MCF 10A (cell line): ENCODE measurements around the gene ATG5. TPM values are rescaled to one million over a fixed set of nuclear protein-coding genes. Genes with fewer than 3 reads are reported as not detected.

Experiments used
- BruUV-seq: library from RNA; stranded (reverse); fragments of 400-500 nt; replicated peaks from 2 replicates; lab custom pipeline; 2021; lab: Mats Ljungman, UMichigan
- CTCF ChIA-PET: fragments of 300-600 bp; sonication (Branson Sonifier 250); formaldehyde crosslinking; extraction: SDS; loops from one replicate; lab custom pipeline; 2021; ENCODE audit warnings: antibody characterized with exemption, inconsistent platforms; lab: Yijun Ruan, JAX
- POLR2A ChIA-PET: fragments of 300-600, 350-650 bp; sonication (Branson Sonifier 250); formaldehyde crosslinking; extraction: SDS; loops from one replicate; lab custom pipeline; 2020; ENCODE audit warnings: antibody characterized with exemption, inconsistent platforms; lab: Yijun Ruan, JAX
- DNase-seq: peaks from one replicate; pipeline ENCODE4 v3.0.0-alpha.2; 2018; ENCODE audit not compliant: unreplicated experiment
- H3K27ac Mint-ChIP-seq: one replicate; pipeline ENCODE4 v1.8.0; 2022; ENCODE audit warnings: mild to moderate bottlenecking, low read depth, mixed read lengths; ENCODE audit not compliant: unreplicated experiment
- H3K27me3 Mint-ChIP-seq: one replicate; pipeline ENCODE4 v1.8.0; 2022; ENCODE audit warnings: mixed read lengths; ENCODE audit not compliant: insufficient read depth, unreplicated experiment
- H3K36me3 Mint-ChIP-seq: one replicate; pipeline ENCODE4 v1.8.0; 2022; ENCODE audit warnings: mild to moderate bottlenecking, moderate library complexity, mixed read lengths; ENCODE audit not compliant: insufficient read depth, unreplicated experiment
- H3K4me1 Mint-ChIP-seq: one replicate; pipeline ENCODE4 v1.8.0; 2022; ENCODE audit warnings: mixed read lengths; ENCODE audit not compliant: insufficient read depth, unreplicated experiment
- H3K4me3 Mint-ChIP-seq: one replicate; pipeline ENCODE4 v1.8.0; 2022; ENCODE audit warnings: mild to moderate bottlenecking, moderate library complexity, mixed read lengths; ENCODE audit not compliant: unreplicated experiment
- H3K9me3 Mint-ChIP-seq: one replicate; pipeline ENCODE4 v1.8.0; 2022; ENCODE audit warnings: mixed read lengths; ENCODE audit not compliant: unreplicated experiment
- intact Hi-C: fragments of 100-400 bp; cut with micrococcal nuclease; formaldehyde crosslinking; loops from 2 replicates; pipeline ENCODE4 v1.14.1; 2022
- total RNA-seq: library from RNA; stranded (reverse); gene quantifications from 2 replicates; pipeline ENCODE4 v1.2.3, GENCODE V29; 2022
- TF ChIP-seq, protein P1 (sequence below): fragments of 200-600 bp; IDR thresholded peaks from one replicate; pipeline ENCODE4 v1.8.0; 2022; ENCODE audit warnings: antibody characterized with exemption, mild to moderate bottlenecking; ENCODE audit not compliant: unreplicated experiment

Gene ATG5
- total RNA-seq, 1 experiment from 2014 or later: 33.3 TPM

DNA sequence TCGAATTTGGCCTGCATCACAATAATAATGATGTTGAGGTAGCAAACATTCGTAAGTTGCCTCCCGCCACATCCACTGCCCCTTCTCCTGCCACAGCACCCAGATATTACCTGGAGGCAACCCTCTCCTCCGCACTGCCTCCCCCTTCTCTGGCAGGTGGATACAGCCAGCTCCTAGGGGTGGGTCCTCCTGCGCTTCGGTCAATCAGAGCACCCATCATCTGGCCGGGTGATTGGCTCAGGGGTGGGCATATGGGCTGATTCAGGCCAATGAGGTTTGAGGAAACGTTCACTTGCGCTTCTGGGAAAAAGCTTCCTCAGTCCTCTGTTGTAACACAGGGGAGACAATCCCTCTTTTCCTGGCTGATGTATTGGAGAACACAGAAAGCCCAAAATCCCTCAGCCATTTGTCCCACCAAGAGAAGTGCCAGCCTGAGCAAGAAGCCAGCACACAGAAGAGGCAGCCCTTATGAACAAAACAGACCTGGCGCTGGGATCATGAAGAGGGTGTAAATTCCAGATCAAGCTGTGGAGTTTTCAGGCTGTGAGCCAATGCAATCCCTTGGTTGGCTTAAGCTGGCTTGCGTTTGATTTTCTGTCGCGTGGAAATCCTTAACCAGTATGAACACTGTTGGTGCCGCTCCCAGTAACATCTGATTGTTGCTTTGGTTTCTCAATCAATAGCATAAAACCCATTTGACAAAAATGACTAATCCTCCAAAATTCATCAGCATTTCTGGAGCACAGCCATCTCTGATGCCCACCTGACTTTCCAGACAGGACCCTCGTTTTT is 157.3 kb downstream of the ATG5 start:
- CTCF ChIA-PET: interaction anchor here (0.8 to 2.2 kb wide), 5 partner anchors 9 to 55 kb away, joined by 3 to 7 read pairs (median 4); no protein-coding TSS in a partner anchor

DNA sequence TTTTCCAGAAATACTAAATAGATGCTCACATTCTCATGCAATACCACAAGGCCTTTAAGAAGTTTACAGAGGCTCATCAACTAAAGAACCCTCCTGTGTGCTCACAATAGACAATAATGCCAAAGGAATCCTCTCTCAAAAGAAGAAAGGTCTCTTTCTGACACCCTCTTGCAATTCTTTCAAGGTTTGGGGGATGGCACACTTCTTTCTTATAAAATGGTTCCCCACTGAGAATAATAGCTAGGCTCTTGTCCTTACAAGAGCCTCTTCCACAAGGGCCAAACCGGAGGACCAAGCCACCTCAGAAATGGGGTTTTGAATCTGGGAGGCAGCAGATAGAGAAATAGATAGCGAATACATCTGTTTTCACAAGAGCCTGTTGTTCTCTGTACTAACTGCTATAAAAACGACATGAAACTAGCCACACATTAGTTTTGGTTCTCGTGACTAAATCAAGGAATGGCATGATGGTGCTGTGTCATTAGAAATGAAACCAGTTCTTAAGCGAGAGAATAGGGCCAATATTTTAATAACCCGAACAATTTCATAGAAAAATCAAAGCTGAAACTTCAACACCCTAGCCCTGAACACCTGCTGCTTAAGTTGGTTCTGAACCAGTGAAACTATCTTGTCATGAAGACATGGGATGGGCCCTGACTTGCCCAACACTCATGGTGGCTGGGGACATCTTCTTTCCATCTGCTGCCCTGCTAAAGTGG is 158.3 kb downstream of the ATG5 start:
- peaks cover 8% of the 10 kb centered on the region for H3K9me3 Mint-ChIP-seq
- H3K4me3 Mint-ChIP-seq: no peak overlapping the region
- no peak overlapping the region for H3K27ac Mint-ChIP-seq
- H3K4me1 Mint-ChIP-seq: peaks cover 5% of the 10 kb centered on the region
- intact Hi-C loops: no loop called here
- CTCF ChIA-PET: interaction anchor here (0.9 kb wide), 1 partner anchor 11 kb away, joined by 4 read pairs; no protein-coding TSS in a partner anchor
- no TSS peak for BruUV-seq
- POLR2A ChIA-PET: interaction anchor here (0.7 to 0.8 kb wide), 2 partner anchors 15 to 555 kb away, joined by 3 read pairs; no protein-coding TSS in a partner anchor
- TF ChIP-seq, protein P1, sequence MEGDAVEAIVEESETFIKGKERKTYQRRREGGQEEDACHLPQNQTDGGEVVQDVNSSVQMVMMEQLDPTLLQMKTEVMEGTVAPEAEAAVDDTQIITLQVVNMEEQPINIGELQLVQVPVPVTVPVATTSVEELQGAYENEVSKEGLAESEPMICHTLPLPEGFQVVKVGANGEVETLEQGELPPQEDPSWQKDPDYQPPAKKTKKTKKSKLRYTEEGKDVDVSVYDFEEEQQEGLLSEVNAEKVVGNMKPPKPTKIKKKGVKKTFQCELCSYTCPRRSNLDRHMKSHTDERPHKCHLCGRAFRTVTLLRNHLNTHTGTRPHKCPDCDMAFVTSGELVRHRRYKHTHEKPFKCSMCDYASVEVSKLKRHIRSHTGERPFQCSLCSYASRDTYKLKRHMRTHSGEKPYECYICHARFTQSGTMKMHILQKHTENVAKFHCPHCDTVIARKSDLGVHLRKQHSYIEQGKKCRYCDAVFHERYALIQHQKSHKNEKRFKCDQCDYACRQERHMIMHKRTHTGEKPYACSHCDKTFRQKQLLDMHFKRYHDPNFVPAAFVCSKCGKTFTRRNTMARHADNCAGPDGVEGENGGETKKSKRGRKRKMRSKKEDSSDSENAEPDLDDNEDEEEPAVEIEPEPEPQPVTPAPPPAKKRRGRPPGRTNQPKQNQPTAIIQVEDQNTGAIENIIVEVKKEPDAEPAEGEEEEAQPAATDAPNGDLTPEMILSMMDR: no peak
- DNase-seq: no peak
- no peaks in the 10 kb centered on the region for H3K27me3 Mint-ChIP-seq
- no peaks in the 10 kb centered on the region for H3K36me3 Mint-ChIP-seq

More for the DNA sequence above, 157.3 kb downstream of the ATG5 start:
- TF ChIP-seq, protein P1: no peak
- POLR2A ChIA-PET: interaction anchor here (0.6 to 0.7 kb wide), 2 partner anchors 44 to 556 kb away, joined by 3 read pairs; no protein-coding TSS in a partner anchor
- DNase-seq: no peak
- Mint-ChIP-seq H3K36me3 (no peaks in the 10 kb centered on the region), H3K9me3 (peaks cover 14% of the 10 kb centered on the region), H3K27ac (no peak overlapping the region), H3K4me3 (no peak overlapping the region), H3K4me1 (peaks cover 5% of the 10 kb centered on the region), H3K27me3 (no peaks in the 10 kb centered on the region)
- intact Hi-C loops: no loop called here
- BruUV-seq: no TSS peak

DNA sequence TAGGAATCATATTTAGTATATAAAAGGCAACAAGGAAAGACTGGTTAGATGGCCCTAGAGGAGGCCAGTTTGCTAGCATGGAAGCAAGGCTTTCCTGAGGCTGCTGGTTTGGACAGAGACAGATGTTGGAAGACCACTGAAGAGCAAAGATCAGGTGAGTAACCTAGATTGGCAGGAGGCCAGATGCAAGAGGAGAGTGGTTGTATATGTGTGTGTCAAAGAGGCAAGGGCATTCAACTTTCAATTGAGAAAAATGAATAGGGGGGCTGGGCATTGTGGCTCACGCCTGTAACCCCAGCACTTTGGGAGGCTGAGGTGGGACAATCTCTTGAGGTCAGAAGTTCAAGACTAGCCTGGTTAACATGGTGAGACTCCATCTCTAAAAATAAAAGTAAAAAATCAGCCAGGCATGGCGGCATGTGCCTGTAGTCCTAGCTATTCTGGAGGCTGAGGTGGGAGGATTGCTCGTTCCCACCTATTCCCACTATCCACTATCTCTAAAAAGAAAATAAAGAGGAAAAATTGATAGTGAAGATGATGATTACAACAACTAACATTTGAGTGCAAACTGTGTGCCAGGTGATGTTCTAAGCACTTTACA is 159.6 kb downstream of the ATG5 start:
- TF ChIP-seq, protein P1: no peak

More for the DNA sequence above, 159.6 kb downstream of the ATG5 start:
- Mint-ChIP-seq H3K4me3 (no peak overlapping the region), H3K36me3 (no peaks in the 10 kb centered on the region), H3K27ac (no peak overlapping the region), H3K27me3 (no peaks in the 10 kb centered on the region), H3K9me3 (peaks cover 7% of the 10 kb centered on the region), H3K4me1 (peaks cover 5% of the 10 kb centered on the region)
- ChIA-PET CTCF (no interaction called here), POLR2A (interaction anchor here (0.8 kb wide), 1 partner anchor 16 kb away, joined by 3 read pairs; no protein-coding TSS in a partner anchor)
- DNase-seq: peak; percentile 51
- BruUV-seq: no TSS peak
- intact Hi-C loops: no loop called here
